ENCODE data around the gene PTP4A1. TPM values are rescaled to one million over a fixed set of nuclear protein-coding genes. Genes with fewer than 3 reads are reported as not detected.

PTP4A1 gene
- total and polyA plus RNA-seq, 2 of the 13 experiments (the other 11 are each of a cell fraction or from before 2014, with no cell fraction given), result 141 to 376 TPM

GRCh38 chr6:63573076-63573898 lies 1.0 kb downstream of the PTP4A1 start (continued):
- TF ChIP-seq KLF9 (CRISPR knock-in tag; IDR thresholded peaks at IDR 0.05; ENCODE audit: low read depth) (no peak; the same call in 1 of the 2 replicates), PAX8 (CRISPR knock-in tag; IDR thresholded peaks at IDR 0.05; ENCODE audit: borderline replicate concordance) (no peak), ARNTL (CRISPR knock-in tag; IDR thresholded peaks at IDR 0.05) (peak; percentile 68; the same call in 1 of the 2 replicates), ZNF766 (CRISPR knock-in tag; IDR thresholded peaks at IDR 0.05; ENCODE audit: borderline replicate concordance) (peak; percentile 82), SNAI1 (CRISPR knock-in tag; IDR thresholded peaks at IDR 0.05; ENCODE audit: borderline replicate concordance) (peak; percentile 69; the same call in 1 of the 2 replicates), AGO1 (IDR thresholded peaks at IDR 0.05; ENCODE audit: low read depth, low read length, poor library complexity, severe bottlenecking) (peak; percentile 99), HIC2 (CRISPR knock-in tag; IDR thresholded peaks at IDR 0.05; ENCODE audit: low read depth) (no peak; the same call in 1 of the 2 replicates), HDAC6 (IDR thresholded peaks at IDR 0.05; ENCODE audit: low read depth, low read length) (no peak), ZNF12 (CRISPR knock-in tag; IDR thresholded peaks at IDR 0.05) (no peak), HMG20A (CRISPR knock-in tag; IDR thresholded peaks at IDR 0.05; ENCODE audit: borderline replicate concordance) (0 out of 2 replicates have a peak, but pooled peaks have one; percentile 21), ZNF616 (CRISPR knock-in tag; IDR thresholded peaks at IDR 0.05; ENCODE audit: low read depth) (peak; percentile 78; the same call in 1 of the 2 replicates), ZSCAN22 (CRISPR knock-in tag; IDR thresholded peaks at IDR 0.05) (no peak), BCL3 (CRISPR knock-in tag; IDR thresholded peaks at IDR 0.05) (peak; percentile 90), SMARCC2 (IDR thresholded peaks at IDR 0.05) (no peak), IKZF4 (CRISPR knock-in tag; IDR thresholded peaks at IDR 0.05; ENCODE audit: borderline replicate concordance, low read depth, not compliant biosample characterization) (peak; percentile 26), FOXP1 (IDR thresholded peaks at IDR 0.05) (no peak), FOXP1 (CRISPR knock-in tag; IDR thresholded peaks at IDR 0.05) (peak; percentile 12; the same call in 1 of the 2 replicates), ZNF550 (CRISPR knock-in tag; IDR thresholded peaks at IDR 0.05; ENCODE audit: borderline replicate concordance) (no peak), ADNP (CRISPR knock-in tag; IDR thresholded peaks at IDR 0.05) (no peak), ZBTB43 (CRISPR knock-in tag; conservative IDR thresholded peaks at IDR 0.05) (peak; percentile 79; the same call in 1 of the 2 replicates)
- TF ChIP-seq, protein P1, sequence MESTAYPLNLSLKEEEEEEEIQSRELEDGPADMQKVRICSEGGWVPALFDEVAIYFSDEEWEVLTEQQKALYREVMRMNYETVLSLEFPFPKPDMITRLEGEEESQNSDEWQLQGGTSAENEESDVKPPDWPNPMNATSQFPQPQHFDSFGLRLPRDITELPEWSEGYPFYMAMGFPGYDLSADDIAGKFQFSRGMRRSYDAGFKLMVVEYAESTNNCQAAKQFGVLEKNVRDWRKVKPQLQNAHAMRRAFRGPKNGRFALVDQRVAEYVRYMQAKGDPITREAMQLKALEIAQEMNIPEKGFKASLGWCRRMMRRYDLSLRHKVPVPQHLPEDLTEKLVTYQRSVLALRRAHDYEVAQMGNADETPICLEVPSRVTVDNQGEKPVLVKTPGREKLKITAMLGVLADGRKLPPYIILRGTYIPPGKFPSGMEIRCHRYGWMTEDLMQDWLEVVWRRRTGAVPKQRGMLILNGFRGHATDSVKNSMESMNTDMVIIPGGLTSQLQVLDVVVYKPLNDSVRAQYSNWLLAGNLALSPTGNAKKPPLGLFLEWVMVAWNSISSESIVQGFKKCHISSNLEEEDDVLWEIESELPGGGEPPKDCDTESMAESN (CRISPR knock-in tag; conservative IDR thresholded peaks at IDR 0.05), result peak; percentile 94
- TF ChIP-seq, protein P2, sequence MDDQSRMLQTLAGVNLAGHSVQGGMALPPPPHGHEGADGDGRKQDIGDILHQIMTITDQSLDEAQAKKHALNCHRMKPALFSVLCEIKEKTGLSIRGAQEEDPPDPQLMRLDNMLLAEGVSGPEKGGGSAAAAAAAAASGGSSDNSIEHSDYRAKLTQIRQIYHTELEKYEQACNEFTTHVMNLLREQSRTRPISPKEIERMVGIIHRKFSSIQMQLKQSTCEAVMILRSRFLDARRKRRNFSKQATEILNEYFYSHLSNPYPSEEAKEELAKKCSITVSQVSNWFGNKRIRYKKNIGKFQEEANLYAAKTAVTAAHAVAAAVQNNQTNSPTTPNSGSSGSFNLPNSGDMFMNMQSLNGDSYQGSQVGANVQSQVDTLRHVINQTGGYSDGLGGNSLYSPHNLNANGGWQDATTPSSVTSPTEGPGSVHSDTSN (CRISPR knock-in tag; IDR thresholded peaks at IDR 0.05; ENCODE audit: borderline replicate concordance), result no peak
